SH-SY5Y (cell line): Measurements from ENCODE around the gene HYDIN.

ENCODE experiments used
- GATA2 ChIP-seq: IDR thresholded peaks from 2 replicates; pipeline ENCODE4 v1.6.1; 2011; ENCODE audit warnings: mild to moderate bottlenecking, low read depth, low read length
- GATA3 ChIP-seq: IDR thresholded peaks from 2 replicates; pipeline ENCODE4 v1.6.1; 2011; ENCODE audit warnings: low read depth, mild to moderate bottlenecking, low read length, moderate library complexity

- no peak for TF ChIP-seq GATA2
- TF ChIP-seq GATA3: no peak
These were observed 27.9 kb upstream of the HYDIN start for GRCh38 chr16:71258372-71258771.
